HL-60 (cell line): ENCODE measurements around the gene GPATCH11.

ENCODE experiments used
- DNase-seq, 2 experiments: peaks; one replicate each; pipeline ENCODE4 v3.0.0-alpha.2; 2010 to 2020; ENCODE audit warnings: low read depth in 1 of 2, low spot score in 1 of 2
- H3K27ac ChIP-seq: fragments of 250-450 bp; sonication (Bioruptor Pico); replicated peaks from 2 replicates; pipeline ENCODE4 v1.5.1; 2020; ENCODE audit warnings: mild to moderate bottlenecking, moderate library complexity
- H3K27me3 ChIP-seq: fragments of 250-450 bp; sonication (Bioruptor Pico); 2 replicates; pipeline ENCODE4 v1.5.1; 2021; ENCODE audit warnings: mild to moderate bottlenecking, moderate library complexity; ENCODE audit not compliant: insufficient read depth, poor library complexity, severe bottlenecking
- H3K4me3 ChIP-seq: replicated peaks from 2 replicates; pipeline ENCODE4 v1.5.1; 2011; ENCODE audit warnings: mild to moderate bottlenecking, control low read depth, low read length; ENCODE audit not compliant: insufficient read depth
- GABPA ChIP-seq: IDR thresholded peaks from 2 replicates; pipeline ENCODE4 v1.6.1; 2012; ENCODE audit warnings: low read depth
- POLR2AphosphoS5 ChIP-seq: IDR thresholded peaks from 2 replicates; pipeline ENCODE4 v1.6.1; 2012; ENCODE audit warnings: low read depth
- SPI1 ChIP-seq: IDR thresholded peaks from 2 replicates; pipeline ENCODE4 v1.6.1; 2012; ENCODE audit warnings: low read depth, mild to moderate bottlenecking, borderline replicate concordance
- TF ChIP-seq, protein P1 (sequence below): IDR thresholded peaks from 2 replicates; pipeline ENCODE4 v1.6.1; 2012; ENCODE audit warnings: low read depth; ENCODE audit not compliant: insufficient replicate concordance
- TF ChIP-seq, protein P2 (sequence below): IDR thresholded peaks from one replicate; pipeline ENCODE4 v1.5.1; 2011; ENCODE audit warnings: low read length, control low read depth, inconsistent platforms; ENCODE audit not compliant: insufficient read depth

Gene GPATCH11

DNA sequence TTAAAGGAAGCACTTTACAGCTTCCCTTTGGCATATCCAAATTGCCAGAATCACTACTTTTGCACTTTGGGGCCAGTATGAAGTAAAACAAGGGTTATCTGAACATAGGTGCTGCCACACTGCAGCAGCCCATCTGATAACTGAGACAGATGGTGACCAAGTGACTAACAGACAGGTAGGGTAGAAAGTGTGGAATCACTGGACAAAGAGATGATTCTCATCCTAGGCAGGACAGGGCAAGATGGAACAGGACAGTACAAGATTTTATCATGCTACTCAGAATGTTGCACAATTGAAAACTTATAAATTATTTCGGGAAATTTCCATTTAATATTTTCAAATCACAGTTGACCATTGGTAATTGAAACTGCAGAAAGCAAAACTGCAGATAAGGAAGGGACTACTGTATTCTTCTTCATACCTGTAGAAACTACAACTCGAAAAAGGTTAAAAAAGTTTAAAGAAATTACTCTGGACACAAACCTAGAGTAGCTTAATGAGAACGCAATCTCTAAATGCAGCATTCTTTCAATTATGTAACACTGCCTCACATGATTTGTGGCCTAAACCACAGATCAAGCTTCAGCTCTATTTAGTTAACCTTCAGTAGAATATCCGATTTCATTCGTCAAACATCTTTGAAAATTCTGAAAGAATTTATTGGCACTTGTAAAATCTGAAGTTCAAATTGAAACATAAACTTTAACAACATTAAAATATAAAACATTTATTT, 31.6 kb upstream of the GPATCH11 start:
- H3K27ac ChIP-seq, result no peak overlapping the region
- H3K27me3 ChIP-seq, result no peaks in the 10 kb centered on the region
- TF ChIP-seq SPI1 (no peak), POLR2AphosphoS5 (no peak), GABPA (no peak)
- TF ChIP-seq, protein P1, sequence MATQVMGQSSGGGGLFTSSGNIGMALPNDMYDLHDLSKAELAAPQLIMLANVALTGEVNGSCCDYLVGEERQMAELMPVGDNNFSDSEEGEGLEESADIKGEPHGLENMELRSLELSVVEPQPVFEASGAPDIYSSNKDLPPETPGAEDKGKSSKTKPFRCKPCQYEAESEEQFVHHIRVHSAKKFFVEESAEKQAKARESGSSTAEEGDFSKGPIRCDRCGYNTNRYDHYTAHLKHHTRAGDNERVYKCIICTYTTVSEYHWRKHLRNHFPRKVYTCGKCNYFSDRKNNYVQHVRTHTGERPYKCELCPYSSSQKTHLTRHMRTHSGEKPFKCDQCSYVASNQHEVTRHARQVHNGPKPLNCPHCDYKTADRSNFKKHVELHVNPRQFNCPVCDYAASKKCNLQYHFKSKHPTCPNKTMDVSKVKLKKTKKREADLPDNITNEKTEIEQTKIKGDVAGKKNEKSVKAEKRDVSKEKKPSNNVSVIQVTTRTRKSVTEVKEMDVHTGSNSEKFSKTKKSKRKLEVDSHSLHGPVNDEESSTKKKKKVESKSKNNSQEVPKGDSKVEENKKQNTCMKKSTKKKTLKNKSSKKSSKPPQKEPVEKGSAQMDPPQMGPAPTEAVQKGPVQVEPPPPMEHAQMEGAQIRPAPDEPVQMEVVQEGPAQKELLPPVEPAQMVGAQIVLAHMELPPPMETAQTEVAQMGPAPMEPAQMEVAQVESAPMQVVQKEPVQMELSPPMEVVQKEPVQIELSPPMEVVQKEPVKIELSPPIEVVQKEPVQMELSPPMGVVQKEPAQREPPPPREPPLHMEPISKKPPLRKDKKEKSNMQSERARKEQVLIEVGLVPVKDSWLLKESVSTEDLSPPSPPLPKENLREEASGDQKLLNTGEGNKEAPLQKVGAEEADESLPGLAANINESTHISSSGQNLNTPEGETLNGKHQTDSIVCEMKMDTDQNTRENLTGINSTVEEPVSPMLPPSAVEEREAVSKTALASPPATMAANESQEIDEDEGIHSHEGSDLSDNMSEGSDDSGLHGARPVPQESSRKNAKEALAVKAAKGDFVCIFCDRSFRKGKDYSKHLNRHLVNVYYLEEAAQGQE, result no peak
- TF ChIP-seq, protein P2, sequence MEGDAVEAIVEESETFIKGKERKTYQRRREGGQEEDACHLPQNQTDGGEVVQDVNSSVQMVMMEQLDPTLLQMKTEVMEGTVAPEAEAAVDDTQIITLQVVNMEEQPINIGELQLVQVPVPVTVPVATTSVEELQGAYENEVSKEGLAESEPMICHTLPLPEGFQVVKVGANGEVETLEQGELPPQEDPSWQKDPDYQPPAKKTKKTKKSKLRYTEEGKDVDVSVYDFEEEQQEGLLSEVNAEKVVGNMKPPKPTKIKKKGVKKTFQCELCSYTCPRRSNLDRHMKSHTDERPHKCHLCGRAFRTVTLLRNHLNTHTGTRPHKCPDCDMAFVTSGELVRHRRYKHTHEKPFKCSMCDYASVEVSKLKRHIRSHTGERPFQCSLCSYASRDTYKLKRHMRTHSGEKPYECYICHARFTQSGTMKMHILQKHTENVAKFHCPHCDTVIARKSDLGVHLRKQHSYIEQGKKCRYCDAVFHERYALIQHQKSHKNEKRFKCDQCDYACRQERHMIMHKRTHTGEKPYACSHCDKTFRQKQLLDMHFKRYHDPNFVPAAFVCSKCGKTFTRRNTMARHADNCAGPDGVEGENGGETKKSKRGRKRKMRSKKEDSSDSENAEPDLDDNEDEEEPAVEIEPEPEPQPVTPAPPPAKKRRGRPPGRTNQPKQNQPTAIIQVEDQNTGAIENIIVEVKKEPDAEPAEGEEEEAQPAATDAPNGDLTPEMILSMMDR, result no peak
- no peak overlapping the region for H3K4me3 ChIP-seq
- no peak for DNase-seq

DNA sequence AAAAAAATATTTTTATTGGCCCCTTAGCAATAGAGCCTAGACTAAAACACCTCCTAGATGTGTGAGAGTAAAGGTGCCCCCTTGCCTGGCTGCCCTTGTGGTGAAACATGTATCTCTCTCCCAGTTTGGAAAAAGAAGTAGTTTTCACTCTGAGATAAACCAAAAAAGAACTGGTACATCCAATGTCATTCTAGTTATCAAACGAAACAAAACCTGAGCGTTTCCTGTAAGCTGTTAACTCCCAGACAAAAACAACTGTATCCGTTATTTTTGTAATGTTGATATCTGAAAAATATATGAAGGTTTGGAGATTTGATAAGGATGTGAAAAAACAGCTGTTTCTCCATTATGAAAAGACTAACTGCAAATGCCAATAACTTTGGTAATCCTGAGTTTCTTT, 24.5 kb upstream of the GPATCH11 start:
- DNase-seq, result no peak
- Histone ChIP-seq H3K4me3 (no peak overlapping the region), H3K27me3 (no peaks in the 10 kb centered on the region), H3K27ac (no peak overlapping the region)
- TF ChIP-seq, protein P1, result no peak
- TF ChIP-seq, protein P2, result no peak
- TF ChIP-seq GABPA, result no peak
- no peak for TF ChIP-seq POLR2AphosphoS5
- TF ChIP-seq SPI1, result no peak

DNA sequence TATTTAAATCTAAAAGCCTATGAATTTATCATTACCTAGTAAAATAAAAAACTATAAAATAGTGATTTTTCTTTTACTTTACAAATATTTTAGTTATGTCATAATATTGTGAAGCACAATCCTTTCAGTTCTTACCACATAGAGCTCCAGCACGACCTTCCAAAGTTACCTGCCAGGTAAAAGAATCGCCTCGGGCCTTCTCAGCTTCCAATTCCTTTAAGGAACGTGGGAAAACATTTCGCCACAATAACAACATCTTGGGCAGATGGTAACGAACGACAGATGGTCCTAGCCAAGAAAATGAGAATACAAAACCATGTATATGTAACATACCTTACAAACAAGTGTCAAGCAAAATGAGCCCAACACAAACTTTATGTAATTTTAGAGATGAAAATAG, 23.9 kb upstream of the GPATCH11 start:
- H3K27ac ChIP-seq, result no peak overlapping the region
- H3K27me3 ChIP-seq, result no peaks in the 10 kb centered on the region
- no peak for DNase-seq
- no peak overlapping the region for H3K4me3 ChIP-seq
- TF ChIP-seq POLR2AphosphoS5 (no peak), GABPA (no peak)

DNA sequence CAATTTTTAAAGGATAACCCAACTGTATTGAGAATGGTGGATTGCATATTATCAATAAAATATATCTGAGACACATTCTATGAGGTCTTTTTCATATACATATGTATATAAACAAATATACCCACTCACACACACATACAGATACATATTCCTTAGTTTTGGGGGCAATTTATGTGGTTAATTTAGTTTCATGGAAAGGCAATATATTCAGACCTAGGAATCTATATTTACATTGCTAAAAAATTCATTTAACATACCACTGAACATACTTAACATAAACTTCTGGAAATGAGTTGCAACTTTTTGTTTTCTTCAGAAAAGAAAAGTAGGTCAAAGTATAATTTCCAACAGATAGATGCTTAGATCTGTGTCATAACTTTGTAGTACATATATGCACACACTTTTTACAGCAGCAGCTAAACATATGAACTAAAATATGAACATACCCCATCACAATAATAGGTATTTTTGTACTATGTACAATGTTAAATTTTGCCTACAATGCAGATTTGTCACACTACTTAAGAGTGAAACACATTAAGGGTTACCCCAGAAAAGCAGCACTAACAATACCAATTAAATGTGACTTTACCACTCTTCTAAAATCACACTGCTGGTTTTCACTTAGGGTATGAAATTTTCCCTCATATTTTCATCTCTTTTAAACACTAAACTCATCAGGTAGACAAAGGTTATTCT, 23.2 kb upstream of the GPATCH11 start:
- TF ChIP-seq, protein P2, result no peak
- no peak for TF ChIP-seq POLR2AphosphoS5
- TF ChIP-seq SPI1, result no peak
- TF ChIP-seq, protein P1, result no peak
- TF ChIP-seq GABPA, result no peak
- Histone ChIP-seq H3K4me3 (no peak overlapping the region), H3K27me3 (no peaks in the 10 kb centered on the region), H3K27ac (no peak overlapping the region)
- no peak for DNase-seq
